GM12873 (cell line): ENCODE measurements around the gene MYO1F.

Experiments
- TF ChIP-seq, protein P1 (sequence below): IDR thresholded peaks from 2 replicates; pipeline ENCODE4 v1.5.1; 2012; ENCODE audit warnings: low read depth, mild to moderate bottlenecking, moderate library complexity, low read length, control low read depth; ENCODE audit not compliant: insufficient read depth; ENCODE audit errors: missing control alignments

MYO1F gene

GRCh38 chr19:8614455-8614854 is 37.2 kb upstream of the MYO1F start:
- TF ChIP-seq, protein P1, sequence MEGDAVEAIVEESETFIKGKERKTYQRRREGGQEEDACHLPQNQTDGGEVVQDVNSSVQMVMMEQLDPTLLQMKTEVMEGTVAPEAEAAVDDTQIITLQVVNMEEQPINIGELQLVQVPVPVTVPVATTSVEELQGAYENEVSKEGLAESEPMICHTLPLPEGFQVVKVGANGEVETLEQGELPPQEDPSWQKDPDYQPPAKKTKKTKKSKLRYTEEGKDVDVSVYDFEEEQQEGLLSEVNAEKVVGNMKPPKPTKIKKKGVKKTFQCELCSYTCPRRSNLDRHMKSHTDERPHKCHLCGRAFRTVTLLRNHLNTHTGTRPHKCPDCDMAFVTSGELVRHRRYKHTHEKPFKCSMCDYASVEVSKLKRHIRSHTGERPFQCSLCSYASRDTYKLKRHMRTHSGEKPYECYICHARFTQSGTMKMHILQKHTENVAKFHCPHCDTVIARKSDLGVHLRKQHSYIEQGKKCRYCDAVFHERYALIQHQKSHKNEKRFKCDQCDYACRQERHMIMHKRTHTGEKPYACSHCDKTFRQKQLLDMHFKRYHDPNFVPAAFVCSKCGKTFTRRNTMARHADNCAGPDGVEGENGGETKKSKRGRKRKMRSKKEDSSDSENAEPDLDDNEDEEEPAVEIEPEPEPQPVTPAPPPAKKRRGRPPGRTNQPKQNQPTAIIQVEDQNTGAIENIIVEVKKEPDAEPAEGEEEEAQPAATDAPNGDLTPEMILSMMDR = no peak

DNA sequence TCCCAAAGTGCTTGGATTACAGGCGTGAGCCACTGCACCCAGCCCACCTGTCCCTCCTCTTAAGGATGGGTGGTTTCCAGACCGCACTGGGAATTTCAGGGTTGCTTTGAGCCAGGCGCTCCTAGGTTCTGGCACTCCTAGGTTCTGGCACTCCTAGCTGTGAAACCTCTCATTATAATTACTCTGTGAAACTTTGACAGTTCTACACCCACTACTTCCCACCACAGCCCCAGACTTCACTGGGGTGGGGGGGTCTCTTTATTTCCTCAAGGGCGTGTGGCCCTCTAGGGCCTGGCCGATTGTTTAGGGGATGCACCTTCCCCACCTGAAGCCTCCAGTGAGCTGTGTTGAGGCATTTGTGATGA is 35.5 kb upstream of the MYO1F start:
- TF ChIP-seq, protein P1 = no peak

DNA sequence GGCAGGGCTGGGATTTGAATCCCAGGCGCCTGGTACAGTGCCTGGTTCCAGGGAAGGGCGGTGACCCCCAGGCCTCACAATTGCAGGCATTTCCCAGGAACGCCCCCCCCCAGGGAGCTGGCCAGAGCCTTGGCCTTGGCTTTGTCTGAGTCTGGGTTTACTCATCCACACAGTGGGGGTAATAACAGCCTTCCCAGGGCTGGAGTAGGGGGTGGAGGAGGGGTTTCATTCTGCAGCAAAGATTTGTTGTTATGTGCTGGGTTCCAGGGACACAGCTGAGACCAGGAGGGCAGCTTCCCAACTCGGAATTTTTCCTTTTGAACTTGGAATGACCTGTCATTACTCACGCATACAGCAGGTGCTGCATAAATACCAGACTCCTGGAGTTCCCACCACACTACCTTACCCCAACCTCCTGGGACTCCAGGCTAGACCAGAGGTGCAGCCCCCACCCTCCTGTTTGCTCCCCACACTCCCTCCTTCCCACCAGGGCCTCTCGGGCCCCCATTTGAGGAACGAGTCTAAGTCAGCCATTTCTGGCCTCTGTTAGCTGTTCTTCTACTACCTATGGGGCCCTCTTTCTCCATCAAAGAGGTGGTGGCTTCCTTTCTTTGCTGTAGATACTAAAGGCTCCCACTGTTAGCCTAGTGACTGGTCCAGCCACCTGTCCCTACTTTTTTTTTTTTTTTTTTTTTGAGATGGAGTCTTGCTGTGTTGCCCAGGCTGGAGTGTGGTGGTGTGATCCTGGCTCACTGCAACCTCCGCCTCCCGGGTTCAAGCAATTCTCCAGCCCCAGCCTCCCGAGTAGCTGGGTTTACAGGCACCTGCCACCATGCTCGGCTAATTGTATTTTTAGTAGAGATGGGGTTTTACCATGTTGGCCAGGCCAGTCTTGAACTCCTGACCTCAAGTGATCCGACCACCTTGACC is 34.9 kb upstream of the MYO1F start:
- TF ChIP-seq, protein P1 = no peak

GRCh38 chr19:8611391-8611876 is 34.2 kb upstream of the MYO1F start:
- TF ChIP-seq, protein P1 = no peak

GRCh38 chr19:8610936-8611300 is 33.7 kb upstream of the MYO1F start:
- TF ChIP-seq, protein P1 = no peak

GRCh38 chr19:8610041-8610935 is 33.0 kb upstream of the MYO1F start, which contains the start of gene ADAMTS10:
Gene ADAMTS10, minus strand, starts transcription at chr19:8610715. Its CDS starts 5,005 bp downstream, at chr19:8605710.
- TF ChIP-seq, protein P1 = no peak
